ENCODE measurements around the gene ZGLP1.
"Not testable (repeated sequence)": the region's sequence is repeated elsewhere in the genome, so short reads cannot be mapped to it uniquely, and the experiment has no call there.

The ZGLP1 gene

DNA sequence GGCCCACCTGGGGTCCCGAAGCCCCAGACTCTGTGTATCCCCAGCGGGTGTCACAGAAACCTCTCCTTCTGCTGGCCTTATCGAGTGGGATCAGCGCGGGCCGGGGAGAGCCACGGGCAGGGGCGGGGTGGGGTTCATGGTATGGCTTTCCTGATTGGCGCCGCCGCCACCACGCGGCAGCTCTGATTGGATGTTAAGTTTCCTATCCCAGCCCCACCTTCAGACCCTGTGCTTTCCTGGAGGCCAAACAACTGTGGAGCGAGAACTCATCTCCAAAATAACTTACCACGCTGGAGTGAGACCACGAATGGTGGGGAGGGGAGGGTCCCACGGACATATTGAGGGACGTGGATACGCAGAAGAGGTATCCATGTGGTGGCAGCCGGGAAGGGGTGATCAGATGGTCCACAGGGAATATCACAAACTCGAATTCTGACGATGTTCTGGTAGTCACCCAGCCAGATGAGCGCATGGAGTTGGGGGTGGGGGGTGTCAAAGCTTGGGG, 20.9 kb downstream of the ZGLP1 start:
- TF ChIP-seq, protein P1, sequence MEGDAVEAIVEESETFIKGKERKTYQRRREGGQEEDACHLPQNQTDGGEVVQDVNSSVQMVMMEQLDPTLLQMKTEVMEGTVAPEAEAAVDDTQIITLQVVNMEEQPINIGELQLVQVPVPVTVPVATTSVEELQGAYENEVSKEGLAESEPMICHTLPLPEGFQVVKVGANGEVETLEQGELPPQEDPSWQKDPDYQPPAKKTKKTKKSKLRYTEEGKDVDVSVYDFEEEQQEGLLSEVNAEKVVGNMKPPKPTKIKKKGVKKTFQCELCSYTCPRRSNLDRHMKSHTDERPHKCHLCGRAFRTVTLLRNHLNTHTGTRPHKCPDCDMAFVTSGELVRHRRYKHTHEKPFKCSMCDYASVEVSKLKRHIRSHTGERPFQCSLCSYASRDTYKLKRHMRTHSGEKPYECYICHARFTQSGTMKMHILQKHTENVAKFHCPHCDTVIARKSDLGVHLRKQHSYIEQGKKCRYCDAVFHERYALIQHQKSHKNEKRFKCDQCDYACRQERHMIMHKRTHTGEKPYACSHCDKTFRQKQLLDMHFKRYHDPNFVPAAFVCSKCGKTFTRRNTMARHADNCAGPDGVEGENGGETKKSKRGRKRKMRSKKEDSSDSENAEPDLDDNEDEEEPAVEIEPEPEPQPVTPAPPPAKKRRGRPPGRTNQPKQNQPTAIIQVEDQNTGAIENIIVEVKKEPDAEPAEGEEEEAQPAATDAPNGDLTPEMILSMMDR (IDR thresholded peaks at IDR 0.05; ENCODE audit: borderline replicate concordance, insufficient read depth, low read depth, low read length), result no peak
- peak overlapping the region; percentile 30 for H3K4me3 ChIP-seq (ENCODE audit: low read depth, low read length)

DNA sequence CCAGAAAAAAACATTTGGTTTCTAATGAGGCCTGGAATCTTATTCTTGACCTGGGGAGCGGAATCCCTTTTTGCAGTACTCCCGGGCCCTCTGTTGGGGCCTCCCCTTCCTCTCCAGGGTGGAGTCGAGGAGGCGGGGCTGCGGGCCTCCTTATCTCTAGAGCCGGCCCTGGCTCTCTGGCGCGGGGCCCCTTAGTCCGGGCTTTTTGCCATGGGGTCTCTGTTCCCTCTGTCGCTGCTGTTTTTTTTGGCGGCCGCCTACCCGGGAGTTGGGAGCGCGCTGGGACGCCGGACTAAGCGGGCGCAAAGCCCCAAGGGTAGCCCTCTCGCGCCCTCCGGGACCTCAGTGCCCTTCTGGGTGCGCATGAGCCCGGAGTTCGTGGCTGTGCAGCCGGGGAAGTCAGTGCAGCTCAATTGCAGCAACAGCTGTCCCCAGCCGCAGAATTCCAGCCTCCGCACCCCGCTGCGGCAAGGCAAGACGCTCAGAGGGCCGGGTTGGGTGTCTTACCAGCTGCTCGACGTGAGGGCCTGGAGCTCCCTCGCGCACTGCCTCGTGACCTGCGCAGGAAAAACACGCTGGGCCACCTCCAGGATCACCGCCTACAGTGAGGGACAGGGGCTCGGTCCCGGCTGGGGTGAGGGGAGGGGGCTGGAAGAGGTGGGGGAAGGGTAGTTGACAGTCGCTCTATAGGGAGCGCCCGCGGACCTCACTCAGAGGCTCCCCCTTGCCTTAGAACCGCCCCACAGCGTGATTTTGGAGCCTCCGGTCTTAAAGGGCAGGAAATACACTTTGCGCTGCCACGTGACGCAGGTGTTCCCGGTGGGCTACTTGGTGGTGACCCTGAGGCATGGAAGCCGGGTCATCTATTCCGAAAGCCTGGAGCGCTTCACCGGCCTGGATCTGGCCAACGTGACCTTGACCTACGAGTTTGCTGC, 22.5 kb downstream of the ZGLP1 start, which contains the start of gene ICAM4:
ICAM4 (plus strand) TSS at position 153 of the 935 bp plus-strand sequence; CDS start at position 211, 58 bp downstream.
- H3K4me3 ChIP-seq (ENCODE audit: low read depth, low read length), result peak within 1 kb of the TSS; percentile 24
- TF ChIP-seq, protein P1 (IDR thresholded peaks at IDR 0.05; ENCODE audit: borderline replicate concordance, insufficient read depth, low read depth, low read length), result no peak

DNA sequence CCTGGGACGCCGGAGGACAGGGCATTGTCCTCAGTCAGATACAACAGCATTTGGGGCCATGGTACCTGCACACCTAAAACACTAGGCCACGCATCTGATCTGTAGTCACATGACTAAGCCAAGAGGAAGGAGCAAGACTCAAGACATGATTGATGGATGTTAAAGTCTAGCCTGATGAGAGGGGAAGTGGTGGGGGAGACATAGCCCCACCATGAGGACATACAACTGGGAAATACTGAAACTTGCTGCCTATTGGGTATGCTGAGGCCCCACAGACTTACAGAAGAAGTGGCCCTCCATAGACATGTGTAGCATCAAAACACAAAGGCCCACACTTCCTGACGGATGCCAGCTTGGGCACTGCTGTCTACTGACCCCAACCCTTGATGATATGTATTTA, 24.2 kb downstream of the ZGLP1 start:
- no peak overlapping the region for H3K4me3 ChIP-seq (ENCODE audit: low read depth, low read length)
- TF ChIP-seq, protein P1 (IDR thresholded peaks at IDR 0.05; ENCODE audit: borderline replicate concordance, insufficient read depth, low read depth, low read length), result no peak

DNA sequence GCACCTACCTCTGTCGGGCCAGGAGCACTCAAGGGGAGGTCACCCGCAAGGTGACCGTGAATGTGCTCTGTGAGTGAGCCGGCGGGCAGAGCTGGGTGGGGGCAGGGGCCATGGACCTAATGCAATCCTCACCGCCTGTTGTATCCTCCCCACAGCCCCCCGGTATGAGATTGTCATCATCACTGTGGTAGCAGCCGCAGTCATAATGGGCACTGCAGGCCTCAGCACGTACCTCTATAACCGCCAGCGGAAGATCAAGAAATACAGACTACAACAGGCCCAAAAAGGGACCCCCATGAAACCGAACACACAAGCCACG, 24.7 kb downstream of the ZGLP1 start:
- H3K4me3 ChIP-seq (ENCODE audit: low read depth, low read length), result no peak overlapping the region

DNA sequence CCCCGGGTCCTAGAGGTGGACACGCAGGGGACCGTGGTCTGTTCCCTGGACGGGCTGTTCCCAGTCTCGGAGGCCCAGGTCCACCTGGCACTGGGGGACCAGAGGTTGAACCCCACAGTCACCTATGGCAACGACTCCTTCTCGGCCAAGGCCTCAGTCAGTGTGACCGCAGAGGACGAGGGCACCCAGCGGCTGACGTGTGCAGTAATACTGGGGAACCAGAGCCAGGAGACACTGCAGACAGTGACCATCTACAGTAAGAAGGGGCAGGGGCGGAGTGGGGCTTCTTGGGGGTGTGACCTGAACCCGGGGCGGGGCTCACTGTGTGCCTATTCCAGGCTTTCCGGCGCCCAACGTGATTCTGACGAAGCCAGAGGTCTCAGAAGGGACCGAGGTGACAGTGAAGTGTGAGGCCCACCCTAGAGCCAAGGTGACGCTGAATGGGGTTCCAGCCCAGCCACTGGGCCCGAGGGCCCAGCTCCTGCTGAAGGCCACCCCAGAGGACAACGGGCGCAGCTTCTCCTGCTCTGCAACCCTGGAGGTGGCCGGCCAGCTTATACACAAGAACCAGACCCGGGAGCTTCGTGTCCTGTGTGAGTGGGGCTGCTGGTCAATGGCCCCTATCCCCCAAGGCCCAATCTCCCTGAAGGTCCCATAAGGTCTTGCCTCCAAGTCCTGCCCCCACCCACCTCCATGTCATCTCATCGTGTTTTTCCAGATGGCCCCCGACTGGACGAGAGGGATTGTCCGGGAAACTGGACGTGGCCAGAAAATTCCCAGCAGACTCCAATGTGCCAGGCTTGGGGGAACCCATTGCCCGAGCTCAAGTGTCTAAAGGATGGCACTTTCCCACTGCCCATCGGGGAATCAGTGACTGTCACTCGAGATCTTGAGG, 25.3 kb downstream of the ZGLP1 start:
- TF ChIP-seq, protein P1 (IDR thresholded peaks at IDR 0.05; ENCODE audit: borderline replicate concordance, insufficient read depth, low read depth, low read length), result no peak
- H3K4me3 ChIP-seq (ENCODE audit: low read depth, low read length), result no peak overlapping the region

More for the DNA sequence above, 24.7 kb downstream of the ZGLP1 start:
- TF ChIP-seq, protein P1 (IDR thresholded peaks at IDR 0.05; ENCODE audit: borderline replicate concordance, insufficient read depth, low read depth, low read length), result no peak

DNA sequence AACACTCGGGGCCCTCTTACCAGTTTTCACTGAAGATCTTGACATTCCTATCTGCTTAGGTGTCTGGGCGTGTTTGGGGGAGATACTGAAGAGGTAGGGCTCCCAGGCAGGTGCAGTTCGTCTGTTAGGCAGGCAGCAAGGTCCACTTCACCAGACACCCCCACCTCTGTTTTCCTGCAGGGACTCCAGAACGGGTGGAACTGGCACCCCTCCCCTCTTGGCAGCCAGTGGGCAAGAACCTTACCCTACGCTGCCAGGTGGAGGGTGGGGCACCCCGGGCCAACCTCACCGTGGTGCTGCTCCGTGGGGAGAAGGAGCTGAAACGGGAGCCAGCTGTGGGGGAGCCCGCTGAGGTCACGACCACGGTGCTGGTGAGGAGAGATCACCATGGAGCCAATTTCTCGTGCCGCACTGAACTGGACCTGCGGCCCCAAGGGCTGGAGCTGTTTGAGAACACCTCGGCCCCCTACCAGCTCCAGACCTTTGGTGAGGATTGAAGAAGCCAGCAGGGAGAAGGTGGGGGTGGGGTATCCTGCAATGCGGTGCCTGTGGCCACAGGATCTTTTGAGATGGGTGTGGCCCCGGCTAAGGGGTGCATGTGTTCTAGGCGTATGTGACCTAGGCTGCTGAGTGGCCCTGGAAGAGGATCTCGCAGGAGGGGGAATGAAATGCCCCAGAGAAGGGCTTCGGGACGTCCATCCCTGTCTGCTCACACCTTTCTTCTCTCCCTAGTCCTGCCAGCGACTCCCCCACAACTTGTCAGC, 26.1 kb downstream of the ZGLP1 start:
- TF ChIP-seq, protein P1 (IDR thresholded peaks at IDR 0.05; ENCODE audit: borderline replicate concordance, insufficient read depth, low read depth, low read length), result no peak
- no peak overlapping the region for H3K4me3 ChIP-seq (ENCODE audit: low read depth, low read length)

DNA sequence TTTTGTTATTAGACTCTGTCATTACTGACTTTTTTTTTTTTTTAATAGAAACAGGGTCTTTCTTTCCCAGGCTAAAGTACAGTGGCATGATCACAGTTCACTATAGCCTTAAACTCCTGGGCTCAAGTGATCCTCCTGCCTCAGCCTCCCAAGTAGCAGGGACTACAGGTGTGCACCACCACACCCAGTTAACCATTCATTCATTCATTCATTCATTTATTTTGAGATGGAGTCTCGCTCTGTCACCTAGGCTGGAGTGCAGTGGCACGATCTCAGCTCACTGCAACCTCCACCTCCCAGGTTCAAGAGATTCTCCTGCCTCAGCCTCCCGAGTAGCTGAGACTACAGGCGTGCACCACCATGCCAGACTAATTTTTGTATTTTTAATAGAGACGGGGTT, 27.6 kb downstream of the ZGLP1 start:
- not testable (repeated sequence) for H3K4me3 ChIP-seq (ENCODE audit: low read depth, low read length)
